NOMO-1 (cell line): ENCODE results near the gene P2RY8.
"Not testable (repeated sequence)": the region's sequence is repeated elsewhere in the genome, so short reads cannot be mapped to it uniquely, and the experiment has no call there.

Experiments
- DNase-seq, 2 experiments: peaks; one replicate each; lab custom pipeline; 2025; ENCODE audit not compliant: unreplicated experiment in 2 of 2; lab: John Stamatoyannopoulos, UW

Gene P2RY8, protein sequence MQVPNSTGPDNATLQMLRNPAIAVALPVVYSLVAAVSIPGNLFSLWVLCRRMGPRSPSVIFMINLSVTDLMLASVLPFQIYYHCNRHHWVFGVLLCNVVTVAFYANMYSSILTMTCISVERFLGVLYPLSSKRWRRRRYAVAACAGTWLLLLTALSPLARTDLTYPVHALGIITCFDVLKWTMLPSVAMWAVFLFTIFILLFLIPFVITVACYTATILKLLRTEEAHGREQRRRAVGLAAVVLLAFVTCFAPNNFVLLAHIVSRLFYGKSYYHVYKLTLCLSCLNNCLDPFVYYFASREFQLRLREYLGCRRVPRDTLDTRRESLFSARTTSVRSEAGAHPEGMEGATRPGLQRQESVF

GRCh38 chrX:1537031-1537715 lies at the start of gene P2RY8:
TSS of gene P2RY8 (minus strand) at chrX:1537185. CDS start at chrX:1466558, 70,627 bp downstream.
- peak; percentile 96 to 98 for DNase-seq

DNA sequence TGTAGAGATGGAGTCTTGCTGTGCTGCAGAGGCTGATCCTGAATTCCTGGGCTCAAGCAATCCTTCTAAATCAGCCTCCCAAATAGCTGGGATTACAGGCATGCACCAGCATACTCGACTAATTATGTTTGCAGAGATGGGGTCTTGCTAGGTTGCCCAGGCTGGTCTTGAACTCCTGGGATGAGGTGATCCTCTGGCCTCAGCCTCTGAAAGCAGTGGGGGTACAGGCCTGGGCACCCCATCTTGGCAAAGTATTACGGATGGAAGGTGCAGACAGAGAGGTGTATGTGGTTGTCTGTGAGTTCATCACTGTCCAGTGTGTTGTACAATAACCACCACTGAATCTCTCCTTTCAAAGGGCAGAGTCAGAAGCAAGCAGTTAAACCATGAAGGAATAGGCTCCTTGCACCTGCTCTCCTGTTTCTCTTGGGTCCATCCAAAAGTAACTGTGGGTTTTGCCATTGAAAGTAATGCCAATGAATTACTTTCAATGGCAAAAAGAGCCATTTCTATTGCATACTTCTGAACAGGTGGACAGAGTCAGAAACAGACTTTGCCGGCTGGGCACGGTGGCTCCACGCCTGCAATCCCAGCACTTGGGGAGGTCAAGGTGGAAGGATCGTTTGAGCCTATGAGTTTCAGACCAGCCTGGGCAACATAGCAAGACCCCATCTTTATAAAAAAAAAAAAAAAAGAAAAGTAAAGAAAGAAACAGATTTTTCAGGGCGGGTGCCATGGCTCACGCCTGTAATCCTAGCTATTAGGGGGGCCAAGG lies 47.4 kb upstream of the P2RY8 start:
- no peak for DNase-seq

DNA sequence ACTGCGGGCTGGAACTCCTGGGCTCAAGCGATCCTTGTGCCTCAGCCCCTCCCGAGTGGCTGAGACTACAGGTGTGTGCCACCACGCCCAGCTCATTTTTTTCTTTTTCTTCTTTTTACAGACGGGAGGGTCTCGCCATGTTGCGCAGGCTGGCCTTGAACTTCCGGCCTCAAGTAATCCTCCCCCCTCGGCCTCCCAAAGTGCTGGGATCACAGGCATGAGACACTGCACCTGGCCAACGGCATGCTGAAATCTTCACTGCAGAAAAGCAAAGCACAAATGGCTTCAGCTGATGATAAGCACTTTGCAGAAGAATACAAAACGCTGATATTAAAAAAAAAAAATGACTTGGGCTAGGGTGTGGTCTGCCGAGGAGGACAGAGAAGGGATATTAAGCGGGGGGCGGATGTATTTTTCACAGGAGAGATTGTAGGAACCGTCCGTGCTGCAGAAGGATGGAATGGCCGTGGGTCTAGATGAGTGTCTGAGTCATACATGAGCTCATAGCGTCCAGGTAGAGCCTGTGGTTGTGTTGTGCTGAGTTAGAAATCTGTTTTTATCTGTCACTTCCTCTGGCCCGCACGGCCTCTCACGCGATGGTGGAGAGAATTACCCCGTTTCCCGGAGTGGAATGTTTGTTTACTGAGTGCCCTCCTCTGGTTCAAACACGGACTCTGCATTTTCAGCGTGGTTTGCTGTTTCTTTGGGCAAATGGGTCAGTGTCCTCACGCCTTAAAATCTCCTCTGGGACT lies 45.9 kb upstream of the P2RY8 start:
- DNase-seq, result peak; percentile 69 to 84

DNA sequence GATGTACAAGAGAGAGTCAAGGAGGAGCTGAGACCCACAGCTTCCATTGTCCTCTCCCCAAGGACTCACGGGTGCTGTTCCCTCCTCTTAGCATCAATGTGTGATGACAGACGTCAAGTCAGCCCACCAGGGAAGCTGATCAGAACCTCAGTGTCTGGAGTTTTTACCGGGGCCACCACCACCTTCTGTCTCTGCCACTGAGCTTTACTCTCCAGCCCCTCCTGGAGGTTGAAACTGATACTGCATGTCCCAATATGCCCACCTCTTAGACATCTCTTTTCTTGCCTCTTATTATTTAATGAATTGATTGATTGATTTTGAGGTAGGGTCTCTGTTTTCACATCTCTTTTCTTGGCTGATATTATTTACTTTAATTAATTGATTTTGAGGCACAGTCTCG lies 44.1 kb upstream of the P2RY8 start:
- DNase-seq, result peak; percentile 83 to 85

DNA sequence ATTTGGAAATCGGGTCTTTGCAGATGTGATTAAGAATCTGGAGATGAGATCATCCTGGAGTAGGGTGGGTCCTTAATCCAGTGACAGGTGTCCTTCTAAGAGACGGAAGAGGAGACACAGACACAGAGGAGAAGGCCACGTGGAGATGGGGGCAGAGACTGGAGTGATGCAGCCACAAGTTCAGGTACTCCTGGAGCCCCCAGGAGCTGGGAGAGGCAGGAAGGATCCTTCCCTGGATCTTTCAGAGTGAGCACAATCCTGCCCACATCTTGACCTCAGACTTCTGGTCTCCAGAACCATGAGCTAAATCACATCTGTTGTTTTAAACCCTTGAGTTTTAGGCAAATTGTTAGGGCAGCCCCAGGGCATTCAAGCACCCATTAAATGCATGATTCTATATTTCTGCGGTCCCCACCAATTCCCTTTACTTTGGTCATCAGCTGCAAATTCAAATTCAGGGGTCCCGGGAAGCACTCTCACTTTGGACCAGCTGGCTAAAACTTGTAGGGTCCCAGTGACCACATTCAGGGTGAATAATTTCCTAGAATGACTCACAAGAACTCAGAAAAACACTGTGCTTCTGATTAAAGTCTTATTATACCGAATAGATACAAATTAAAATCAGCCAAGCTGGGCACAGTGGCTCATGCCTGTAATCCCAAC lies 41.7 kb upstream of the P2RY8 start:
- no peak for DNase-seq

DNA sequence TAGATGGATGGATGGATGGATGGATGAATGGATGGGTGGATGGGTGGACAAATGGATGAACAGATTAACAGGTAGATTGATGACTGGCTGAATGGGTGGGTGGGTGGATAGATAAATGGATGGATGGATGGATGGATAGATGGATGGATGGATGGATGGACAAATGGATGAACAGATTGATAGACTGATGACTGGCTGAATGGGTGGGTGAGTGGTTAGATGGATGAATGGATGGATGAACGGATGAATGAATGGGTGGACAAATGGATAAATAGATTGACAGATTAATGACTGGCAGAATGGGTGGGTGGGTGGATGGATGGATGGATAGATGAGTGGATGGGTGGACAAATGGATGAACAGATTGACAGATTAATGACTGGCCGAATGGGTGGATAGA lies 40.9 kb upstream of the P2RY8 start:
- DNase-seq, result no peak

DNA sequence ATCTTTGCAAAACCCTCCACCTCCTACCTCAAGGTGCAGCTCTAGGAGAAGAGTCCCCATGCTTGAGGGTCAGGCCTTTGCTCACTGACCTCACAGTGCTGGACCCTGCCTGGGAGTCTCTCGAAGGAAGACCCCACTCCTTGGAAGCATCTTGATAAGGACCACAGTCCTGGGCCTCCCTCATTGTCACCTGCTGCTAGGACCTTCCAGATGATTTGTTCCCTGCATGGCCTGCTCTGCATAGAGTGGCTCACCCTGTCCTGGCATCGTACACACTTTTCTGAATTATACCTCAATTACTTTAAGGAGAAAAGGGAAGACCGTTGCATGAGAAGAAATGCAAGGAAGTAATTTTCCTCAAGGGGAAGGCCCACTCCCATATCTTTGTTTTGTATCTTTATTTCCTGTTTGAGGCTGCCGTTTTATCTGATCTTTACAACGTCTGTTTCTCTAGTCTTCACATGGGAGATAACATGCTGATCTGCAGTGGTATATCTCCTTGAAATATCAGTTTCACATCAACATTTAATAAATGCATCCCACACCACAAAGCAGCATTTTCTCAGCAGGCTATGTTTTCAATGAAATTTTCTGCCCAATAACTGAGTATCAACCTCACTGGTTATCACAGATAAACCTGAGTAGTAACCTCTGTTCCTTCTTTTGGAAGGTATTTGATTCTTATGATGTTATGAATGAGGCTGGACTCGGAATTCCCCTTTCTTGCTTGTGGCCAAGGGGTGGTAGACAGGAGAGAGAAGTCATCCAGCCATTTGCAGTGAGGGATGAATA lies 39.4 kb upstream of the P2RY8 start:
- no peak for DNase-seq

DNA sequence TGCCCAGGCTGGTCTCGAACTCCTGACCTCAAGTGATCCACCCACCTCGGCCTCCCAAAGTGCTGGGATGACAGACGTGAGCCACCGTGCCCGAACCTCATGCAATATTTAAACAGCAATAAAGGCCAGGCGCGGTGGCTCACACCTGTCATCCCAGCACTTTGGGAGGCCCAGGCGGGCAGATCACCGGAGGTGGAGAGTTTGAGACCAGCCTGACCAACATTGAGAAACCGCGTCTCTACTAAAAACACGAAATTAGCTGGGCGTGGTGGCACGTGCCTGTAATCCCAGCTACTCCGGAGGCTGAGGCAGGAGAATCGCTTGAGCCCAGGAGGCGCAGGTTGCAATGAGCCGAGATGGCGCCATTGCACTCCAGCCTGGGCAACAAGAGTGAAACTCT lies 37.2 kb upstream of the P2RY8 start:
- DNase-seq, result not testable (repeated sequence)

- DNase-seq, result peak; percentile 75 to 84
Measured at GRCh38 chrX:1564750-1565683, 28.0 kb upstream of the P2RY8 start.

- not testable (repeated sequence) for DNase-seq
Measured at GRCh38 chrX:1564077-1564476, 27.1 kb upstream of the P2RY8 start.

GRCh38 chrX:1561164-1561563 lies 24.2 kb upstream of the P2RY8 start:
- DNase-seq, result no peak

DNA sequence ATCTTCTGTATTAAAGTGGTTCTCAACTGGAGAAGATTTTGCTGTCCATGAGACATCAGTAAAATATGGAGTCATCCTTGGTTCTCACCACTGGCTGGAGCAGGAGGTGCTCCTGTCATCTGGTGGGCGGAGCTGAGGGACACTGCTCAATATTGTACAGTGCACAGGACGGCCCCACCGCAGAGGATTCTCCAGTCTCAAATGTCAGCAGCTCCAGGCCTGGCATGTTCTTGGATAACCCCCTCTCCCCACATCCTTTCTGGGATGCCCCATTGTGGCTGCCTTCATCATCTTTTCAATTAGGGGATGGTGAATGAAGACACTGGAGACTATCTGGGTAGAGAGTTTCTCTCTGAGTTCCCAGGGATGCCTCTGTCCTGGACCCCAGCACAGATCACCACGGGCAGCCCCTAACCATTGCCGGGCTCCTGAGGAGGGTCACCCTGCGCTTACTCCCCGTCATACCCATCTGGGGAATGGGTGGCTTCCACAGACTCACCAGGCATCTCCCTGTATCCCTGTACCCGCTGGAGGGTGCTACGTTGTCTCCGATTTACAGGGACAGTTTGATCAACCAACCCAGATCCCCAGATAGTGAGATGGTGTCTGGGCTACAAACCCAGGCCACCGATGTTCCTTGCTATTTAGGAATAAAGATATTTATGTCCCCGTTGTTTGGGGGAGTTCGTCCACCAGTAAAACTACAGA lies 21.9 kb upstream of the P2RY8 start:
- DNase-seq, result no peak

DNA sequence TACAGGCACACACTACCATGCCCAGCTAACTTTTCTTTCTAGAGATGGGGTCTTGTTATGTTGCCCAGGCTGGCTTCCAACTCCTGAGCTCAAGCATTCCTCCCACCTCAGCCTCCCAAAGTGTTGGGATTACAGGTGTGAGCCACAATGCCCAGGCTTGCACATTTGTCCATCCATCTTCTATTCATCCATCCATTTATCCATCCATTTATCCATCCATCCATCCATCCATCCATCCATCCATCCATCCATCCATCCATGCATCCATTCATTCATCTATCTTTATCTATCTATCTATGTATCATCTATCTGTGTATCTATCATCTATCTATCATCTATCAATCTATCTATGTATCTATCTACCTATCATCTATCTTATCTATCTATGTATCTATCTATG lies 20.5 kb upstream of the P2RY8 start:
- DNase-seq, result not testable (repeated sequence)

GRCh38 chrX:1555370-1555769 lies 18.4 kb upstream of the P2RY8 start:
- no peak for DNase-seq

GRCh38 chrX:1554469-1555210 lies 17.7 kb upstream of the P2RY8 start:
- peak; percentile 25 to 31 for DNase-seq

- no peak for DNase-seq
Measured at GRCh38 chrX:1551959-1552546, 15.1 kb upstream of the P2RY8 start.
